ENCODE data around the gene COPS3.

COPS3 gene

DNA sequence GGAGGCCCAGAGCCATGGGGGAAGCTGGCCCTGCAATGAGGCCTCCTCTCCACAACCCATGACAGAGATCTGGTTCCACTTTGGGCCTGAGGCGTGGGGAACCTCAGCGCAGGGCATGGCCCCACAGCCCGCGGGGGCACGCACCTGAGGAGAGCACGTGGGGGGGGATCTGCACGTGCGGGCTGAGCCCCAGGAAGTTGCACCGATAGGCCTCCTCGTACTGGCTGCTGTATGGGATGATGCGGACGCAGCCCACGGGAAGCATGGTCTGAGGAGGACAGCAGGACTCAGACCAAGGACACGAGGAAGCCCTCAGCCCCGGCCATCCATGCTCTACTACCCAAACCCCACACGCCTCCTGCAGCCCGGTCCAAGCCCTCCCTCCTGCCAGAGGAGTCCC is 64.8 kb downstream of the COPS3 start:
- DNase-seq (ENCODE audit: low spot score): no peak

DNA sequence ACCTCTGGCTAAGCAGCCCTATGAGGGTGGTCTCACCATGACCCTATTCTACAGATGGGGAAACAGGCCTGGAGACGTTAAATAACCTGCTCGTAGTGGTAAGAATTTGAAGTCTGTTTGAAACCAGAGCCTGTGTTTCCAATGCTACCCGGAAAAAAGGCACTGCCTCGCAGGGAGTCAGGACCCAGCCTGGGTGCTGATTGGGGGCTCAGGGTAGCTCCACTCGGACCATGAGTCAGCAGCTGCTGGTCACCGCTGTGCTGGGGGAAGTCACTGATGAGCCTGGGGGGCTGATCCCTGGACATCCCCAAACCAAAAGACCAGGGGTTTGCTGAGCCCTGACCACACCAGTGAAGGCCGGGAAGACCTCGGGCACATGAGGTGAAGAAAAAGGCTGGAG is 65.5 kb downstream of the COPS3 start:
- no peak for DNase-seq (ENCODE audit: low spot score)

DNA sequence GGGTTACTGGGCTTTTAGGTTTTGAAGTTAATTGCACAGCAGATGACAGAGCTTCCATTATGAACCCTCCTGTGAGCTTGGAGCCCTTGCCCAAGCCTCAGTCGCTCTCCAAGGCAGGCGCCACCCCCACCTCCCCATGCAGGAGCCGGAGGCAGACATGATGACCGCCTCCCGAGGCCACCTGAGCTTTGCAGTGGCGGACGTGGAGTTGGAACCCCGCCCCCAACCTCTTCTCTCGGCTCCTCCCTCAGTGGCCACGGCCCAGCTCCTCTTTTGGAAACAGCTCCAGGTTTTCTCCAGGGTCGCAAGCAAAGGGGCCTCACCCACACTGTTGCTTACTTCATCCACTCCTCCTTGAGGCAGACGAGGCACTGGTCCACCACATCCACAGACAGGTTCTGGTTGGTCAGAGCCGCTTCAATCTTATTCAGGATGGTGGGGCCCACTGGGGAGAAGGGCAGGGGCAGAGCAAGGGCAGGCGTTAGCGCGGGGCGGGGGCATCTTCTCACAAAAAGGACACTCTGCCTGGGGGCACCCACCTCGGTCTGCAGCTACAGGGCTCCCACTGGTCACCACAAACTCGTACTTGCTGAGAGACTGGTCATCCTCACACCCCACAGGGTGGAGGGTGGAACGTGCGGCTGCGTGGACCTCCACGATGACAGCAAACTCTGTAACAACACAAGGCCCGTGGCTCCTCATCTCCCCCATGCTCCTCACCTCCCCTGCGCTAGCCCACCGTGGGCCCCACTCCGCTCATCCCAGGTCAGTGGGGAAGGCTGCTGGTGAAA is 66.2 kb downstream of the COPS3 start:
- DNase-seq (ENCODE audit: low spot score): no peak

DNA sequence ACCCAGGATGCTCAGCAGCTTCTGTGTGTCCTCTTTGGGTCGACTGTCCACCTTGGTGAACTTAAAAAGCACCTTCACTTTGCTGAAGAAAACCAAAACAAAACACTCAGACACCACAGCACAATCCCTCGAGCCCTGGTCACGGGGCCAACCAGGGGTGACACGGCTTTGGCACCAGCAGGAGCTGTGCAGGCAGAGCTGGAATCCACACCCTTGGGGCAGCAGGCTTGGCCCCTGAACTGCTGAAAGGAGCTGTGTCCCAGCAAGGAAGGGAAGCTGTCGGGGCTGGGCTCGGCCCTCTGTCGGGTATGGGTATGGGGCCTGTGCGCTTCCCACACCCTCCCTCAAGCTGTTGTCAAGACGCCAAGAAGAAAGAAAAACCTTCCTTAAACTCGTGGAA is 67.3 kb downstream of the COPS3 start:
- no peak for DNase-seq (ENCODE audit: low spot score)

DNA sequence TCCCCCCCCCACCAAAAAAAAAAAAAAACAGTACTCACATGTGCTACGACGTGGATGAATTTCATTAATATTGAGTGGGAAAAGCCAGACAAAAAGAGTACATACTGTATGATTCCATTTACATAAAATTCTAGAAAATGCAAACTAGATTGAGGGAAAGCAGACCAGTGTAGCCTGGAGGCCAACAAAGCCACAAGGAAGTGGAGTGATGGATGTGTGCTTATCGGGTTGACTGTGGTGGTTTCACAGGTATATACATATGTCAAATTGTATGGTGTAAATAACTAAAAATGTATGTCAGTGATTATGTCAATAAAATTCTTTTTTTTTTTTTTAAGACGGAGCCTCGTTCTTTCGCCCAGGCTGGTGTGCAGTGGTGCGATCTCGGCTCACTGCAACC is 73.0 kb downstream of the COPS3 start:
- DNase-seq (ENCODE audit: low spot score): no peak

DNA sequence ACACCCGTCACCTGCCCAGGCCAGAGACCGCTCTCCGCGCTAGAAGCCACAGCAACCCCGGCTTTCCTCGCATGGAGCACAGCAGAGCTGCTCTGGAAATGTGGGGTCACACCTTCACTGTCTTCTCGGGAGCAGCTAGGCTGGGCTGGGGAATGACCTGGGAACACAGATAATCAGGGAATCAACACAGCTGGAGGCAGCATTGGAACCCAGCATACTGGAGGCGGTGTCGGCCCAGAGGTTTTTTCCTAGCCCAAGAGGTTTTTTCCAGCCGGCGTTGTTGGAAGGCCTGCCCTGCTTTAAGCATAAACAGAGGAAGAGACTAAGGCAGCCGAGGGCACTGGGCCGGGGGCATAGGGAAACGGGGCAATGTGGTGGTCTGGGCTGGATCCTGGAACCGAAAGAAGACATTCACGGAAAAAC is 74.1 kb downstream of the COPS3 start:
- DNase-seq (ENCODE audit: low spot score): no peak

DNA sequence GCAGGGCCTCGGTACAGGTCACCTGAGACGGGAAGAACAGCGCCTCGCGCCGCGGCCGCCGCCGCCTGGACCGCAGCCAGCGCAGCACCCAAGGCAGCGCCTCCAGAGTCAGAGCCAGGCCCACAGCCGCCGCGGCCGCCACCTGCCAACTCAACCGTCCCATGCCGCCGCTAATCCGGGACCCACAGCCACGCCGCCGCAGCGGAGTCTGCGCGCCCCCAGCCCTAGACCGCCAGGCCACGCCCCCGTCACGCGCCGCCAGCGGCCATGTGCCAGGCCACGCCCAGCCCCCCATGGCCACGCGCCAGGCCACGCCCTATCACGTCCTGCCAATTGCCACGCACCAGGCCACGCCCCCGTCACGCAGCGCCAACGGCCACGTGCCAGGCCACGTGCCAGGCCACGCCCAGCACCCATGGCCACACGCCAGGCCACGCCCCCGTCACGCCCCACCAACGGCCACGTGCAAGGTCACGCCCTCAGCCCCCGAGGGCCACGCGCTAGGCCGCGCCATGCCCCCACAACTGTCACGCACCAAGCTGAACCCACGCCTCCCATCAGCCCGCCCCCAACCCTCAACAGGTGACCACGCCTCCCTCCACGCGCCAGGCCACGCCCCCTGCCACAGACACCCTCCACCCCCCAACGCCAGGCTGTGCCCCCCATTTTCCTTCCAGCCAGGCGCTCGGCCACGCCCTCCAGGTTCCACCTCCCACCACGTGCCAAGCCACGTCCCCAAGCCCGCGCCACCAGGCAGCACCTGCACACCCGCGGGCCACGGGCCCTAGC is 74.7 kb downstream of the COPS3 start, which contains the start of gene PLD6:
TSS of gene PLD6 (minus strand) at position 210 of the 789 bp plus-strand sequence. CDS start at position 163, 47 bp downstream.
- DNase-seq (ENCODE audit: low spot score): peak; percentile 85

DNA sequence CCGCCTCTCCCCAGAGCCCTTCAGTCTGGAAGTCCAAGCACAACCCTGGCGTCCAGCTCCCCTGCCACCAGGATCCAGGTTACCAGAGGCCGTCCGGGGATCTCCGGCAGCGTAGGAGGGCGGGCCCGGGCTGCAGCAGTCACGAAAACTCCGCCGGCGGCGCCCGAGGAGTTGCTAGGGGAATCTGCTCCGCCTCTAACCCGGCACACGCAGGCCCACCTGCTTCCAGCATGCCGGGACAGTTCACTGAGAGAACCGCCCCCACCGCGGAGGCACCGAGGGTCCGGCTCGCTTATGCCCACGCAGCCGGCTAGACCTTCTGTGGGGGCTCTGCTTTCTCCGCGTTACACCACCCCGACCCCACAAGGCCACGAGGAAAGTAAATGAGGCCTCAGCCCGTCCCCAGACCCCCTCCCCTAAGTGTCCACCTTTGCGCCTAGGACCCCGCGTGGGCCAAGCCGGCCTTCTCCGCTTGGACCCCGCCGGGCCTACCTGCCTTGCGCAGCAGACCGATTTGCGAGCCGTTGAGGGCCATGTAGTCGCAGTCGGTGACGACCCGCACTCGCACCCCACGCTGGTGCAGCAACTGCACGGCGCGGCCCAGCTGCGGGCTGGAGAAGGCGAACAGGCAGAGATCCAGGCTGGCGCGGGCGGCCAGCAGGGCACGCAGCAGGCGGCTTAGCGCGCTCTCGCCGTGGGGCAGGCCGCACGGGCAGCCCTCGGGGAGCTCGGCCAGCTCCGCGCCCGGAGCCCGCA is 75.5 kb downstream of the COPS3 start:
- peak; percentile 86 for DNase-seq (ENCODE audit: low spot score)

DNA sequence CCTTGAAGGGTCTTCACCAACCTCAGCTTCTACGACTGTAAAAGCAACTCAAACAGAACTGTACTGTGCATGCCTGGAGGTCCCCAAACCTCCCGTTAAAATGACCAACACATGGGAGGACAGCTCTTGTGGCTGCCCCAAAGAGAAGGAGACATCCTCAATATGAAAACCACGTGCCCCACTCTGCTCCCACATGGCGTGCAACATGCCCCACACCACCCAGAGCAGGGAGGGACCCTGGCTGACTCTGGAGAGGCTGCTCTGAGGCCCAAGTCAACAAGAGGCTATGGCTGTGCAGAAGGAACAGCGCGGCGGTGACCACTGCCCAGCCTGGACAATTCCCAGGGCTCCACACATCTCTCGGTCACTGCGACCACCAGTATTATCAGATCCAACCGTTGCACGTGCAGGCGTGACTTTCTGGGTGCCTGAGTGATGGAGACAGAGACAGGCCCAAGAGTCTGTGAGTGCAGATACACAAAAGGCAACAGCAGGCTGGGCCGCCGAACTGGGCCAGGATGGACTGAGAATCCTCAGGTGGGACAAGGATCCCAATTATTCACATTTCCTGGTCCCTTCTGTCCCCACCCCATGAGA is 76.3 kb downstream of the COPS3 start:
- no peak for DNase-seq (ENCODE audit: low spot score)

DNA sequence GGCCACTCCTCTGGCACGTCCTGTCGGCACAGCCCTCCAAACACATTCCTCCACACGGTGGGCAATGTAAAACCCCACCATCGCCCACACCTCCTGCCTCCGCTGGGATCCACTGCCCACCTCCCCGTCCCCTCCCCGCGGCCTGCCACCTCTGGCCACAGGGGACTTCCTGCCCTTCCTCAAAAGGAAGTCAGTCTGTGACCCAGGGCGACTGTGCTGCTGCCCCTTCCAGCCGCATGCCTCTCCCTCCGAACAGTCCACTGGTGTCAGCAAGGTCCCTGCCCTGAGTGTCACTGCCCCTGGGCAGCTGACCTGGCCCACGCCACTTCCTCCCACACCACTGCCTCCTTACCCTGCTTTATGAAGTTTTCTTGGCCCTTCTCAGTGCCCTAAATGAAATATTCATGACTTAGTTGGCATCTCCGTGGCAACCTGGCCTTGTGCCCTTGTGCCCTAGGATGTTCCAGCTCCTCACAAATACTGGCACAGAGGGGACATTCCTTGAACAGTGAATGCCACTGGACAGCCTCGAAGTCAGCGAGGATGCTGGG is 76.9 kb downstream of the COPS3 start:
- DNase-seq (ENCODE audit: low spot score): no peak

DNA sequence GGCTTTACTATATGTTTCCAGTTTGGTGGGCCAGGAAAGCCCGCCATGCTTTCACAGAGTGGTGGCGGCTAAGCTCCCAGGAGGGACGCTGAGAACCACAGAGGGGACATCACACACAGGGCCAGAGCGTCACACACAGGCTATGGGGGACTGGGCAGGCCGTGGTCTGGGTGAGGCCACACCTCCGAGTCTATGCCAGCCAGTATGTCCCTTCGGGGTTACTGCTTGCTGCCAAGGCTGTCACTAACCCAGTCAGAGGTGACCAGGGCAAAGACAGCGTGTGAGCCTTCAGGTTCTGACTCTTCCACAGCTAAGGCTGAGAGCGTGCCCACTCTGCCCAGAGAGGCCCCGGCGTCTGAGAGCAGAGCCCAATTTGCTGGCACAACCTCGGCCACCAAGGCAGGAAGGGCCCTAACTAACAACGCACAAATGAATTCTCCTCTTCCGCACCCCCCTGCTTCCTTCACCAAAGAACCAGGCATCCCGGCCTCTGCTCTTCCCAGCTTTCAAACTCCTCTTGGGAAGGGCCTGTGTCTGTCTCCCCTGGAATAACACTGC is 77.8 kb downstream of the COPS3 start:
- no peak for DNase-seq (ENCODE audit: low spot score)

DNA sequence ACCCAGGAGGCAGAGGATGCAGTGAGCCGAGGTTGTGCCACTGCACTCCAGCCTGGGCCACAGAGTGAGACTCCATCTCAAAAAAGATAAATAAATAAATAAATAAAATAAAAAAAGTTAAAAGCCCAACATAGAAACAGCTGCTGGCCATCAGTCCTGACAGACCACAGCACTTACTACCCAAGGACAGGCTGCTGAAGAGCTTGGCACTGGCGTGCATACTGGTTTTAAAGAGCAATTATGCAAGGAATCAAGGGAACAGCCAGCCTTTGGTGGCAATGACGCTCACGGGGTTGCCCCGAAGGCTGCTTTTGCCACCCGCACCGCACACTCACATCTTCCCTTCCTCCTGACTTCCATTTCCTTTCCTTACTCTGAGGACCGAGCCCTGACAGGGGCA is 79.1 kb downstream of the COPS3 start:
- DNase-seq (ENCODE audit: low spot score): no peak

DNA sequence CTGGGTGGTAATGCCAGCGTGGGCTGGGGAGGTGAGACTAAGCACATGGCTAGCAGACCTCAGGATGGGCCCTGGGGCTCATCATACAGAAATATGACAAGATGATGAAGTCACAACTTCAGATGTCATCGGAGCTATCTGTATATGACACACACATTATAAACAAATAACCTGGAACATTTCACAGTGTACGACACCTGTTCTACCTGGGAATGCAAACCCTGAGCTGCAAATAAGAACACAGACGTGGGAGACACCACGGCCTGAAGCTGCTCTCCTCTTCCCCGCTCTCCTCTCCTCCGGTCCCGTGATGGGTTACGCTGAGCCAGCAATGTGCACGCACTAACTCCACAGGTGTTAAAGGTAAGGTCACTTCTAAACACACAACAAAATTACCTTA is 79.8 kb downstream of the COPS3 start:
- DNase-seq (ENCODE audit: low spot score): no peak

DNA sequence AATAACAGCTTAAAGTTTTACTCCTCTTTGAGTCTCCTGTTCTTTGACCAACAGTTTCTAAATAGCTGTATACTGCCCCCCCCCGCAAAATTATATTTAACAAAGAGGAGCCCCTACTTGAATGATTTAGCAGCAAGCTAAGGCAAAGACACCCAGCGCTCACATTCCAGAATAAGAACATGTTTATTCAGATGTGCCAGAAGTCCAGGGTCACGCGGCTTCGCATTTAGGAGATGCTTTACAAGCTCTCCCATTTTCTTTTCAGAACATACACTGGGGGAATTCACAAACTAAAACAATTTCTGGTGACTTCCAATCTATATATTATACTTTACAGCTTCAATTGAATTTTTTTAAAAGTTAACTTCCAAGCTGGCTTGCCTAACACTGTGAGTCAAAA is 80.2 kb downstream of the COPS3 start:
- DNase-seq (ENCODE audit: low spot score): no peak

DNA sequence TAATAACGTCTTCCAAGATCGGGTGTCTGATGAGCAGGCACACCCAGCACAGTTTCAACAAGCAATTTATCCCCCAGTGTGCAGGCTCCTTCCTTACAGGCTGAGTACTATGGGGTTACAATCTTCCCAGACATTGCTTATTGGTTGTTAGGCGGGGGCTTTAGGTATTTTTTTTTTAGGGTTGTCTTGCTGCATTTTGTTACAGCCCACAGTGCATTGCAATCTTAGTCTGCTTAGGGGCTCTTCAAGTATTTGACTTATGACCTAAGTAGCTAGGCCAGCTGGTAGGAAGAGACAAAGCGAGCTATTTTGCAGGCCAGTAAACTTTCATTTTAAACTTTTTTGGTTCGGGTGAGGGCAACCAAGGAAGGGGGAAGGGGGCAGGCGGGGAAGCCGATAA is 80.7 kb downstream of the COPS3 start:
- DNase-seq (ENCODE audit: low spot score): no peak

DNA sequence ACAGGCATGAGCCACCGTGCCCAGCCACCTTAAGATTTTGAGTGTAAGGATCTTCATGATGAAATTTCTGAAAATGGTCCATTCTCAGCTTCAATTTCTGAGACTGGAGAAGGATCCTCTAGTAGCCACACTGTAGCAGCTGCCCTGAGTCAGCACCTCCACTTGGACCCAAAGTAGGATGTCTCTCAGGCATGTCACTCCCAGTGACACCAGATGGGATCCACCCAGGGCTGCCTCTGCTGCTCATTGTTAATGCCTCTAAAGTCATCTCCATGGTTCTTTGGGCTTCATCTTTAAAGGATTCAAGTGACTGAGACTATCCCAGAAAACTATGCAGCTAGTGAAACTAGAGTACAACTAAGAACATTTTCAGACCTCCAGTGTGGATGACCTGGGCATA is 82.8 kb downstream of the COPS3 start:
- DNase-seq (ENCODE audit: low spot score): no peak

DNA sequence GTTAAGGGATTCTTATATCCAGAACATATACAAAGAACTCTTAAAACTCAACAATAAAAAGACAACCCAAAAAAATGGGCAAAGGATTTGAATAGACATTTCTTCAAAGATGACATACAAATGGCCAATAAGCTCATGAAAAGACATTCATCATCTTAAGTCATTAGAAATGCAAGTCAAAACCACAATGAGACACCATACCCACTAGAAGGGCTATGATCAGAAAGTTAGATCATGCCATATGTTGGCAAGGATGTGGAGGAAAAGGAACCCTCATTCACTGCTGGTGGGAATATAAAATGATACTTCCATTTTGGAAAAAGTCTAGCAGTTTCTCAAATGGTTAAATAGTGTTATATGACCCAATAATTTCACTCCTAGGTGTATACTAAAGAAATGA is 84.3 kb downstream of the COPS3 start:
- DNase-seq (ENCODE audit: low spot score): no peak

All from iPS-NIHi11 (cell line).